ENCODE measurements around the gene HLA-DMA.

HLA-DMA gene

GRCh38 chr6:32905078-32905477 lies 47.8 kb downstream of the HLA-DMA start:
- DNase-seq (ENCODE audit: low spot score in 2 of 2): no peak
- H3K9me3 ChIP-seq: no peaks in the 10 kb centered on the region
- H3K4me1 ChIP-seq: no peaks in the 10 kb centered on the region
- in situ Hi-C loops (cut with MboI; ENCODE audit: low sequenced_read_pairs): no loop called here
- no peaks in the 10 kb centered on the region for H3K36me3 ChIP-seq (replicated peaks)
- peaks cover 5% of the 10 kb centered on the region; the same call in 1 of the 2 replicates for H3K27me3 ChIP-seq (ENCODE audit: low read depth)
- H3K4me3 ChIP-seq: no peak overlapping the region

- no peaks in the 10 kb centered on the region for H3K4me1 ChIP-seq
- DNase-seq (ENCODE audit: low spot score in 2 of 2): no peak
- H3K9me3 ChIP-seq: no peaks in the 10 kb centered on the region
- no peaks in the 10 kb centered on the region for H3K36me3 ChIP-seq (replicated peaks)
- no peak overlapping the region for H3K4me3 ChIP-seq
- in situ Hi-C loops (cut with MboI; ENCODE audit: low sequenced_read_pairs): no loop called here
- H3K27me3 ChIP-seq (ENCODE audit: low read depth): no peaks in the 10 kb centered on the region
These were observed 48.9 kb downstream of the HLA-DMA start for GRCh38 chr6:32903952-32904351.

Measured in HAP-1 (cell line).